Chondrocyte (in vitro differentiated cells): ENCODE results near the gene SLC2A11. TPM values are rescaled to one million over a fixed set of nuclear protein-coding genes. Genes with fewer than 3 reads are reported as not detected.
A peak's percentile ranks its signal among the peaks of the same experiment; 100 is the strongest.
"Not testable (repeated sequence)": the region's sequence is repeated elsewhere in the genome, so short reads cannot be mapped to it uniquely, and the experiment has no call there.

Experiments used
- DNase-seq: peaks from one replicate; pipeline ENCODE4 v3.0.0; 2021; ENCODE audit warnings: mixed read lengths, low spot score
- H3K27ac Mint-ChIP-seq: one replicate; pipeline ENCODE4 v1.8.0; 2021; ENCODE audit warnings: mild to moderate bottlenecking, moderate library complexity, mixed read lengths; ENCODE audit not compliant: unreplicated experiment
- H3K27me3 Mint-ChIP-seq: 2 replicates; pipeline ENCODE4 v1.8.0; 2021; ENCODE audit warnings: low read depth, mixed read lengths
- H3K36me3 Mint-ChIP-seq: 2 replicates; pipeline ENCODE4 v1.8.0; 2021; ENCODE audit warnings: low read depth, mixed read lengths
- H3K4me1 Mint-ChIP-seq: 2 replicates; pipeline ENCODE4 v1.8.0; 2021; ENCODE audit warnings: low read depth, mild to moderate bottlenecking, mixed read lengths
- H3K4me3 Mint-ChIP-seq: one replicate; pipeline ENCODE4 v1.8.0; 2021; ENCODE audit warnings: mild to moderate bottlenecking, moderate library complexity, mixed read lengths; ENCODE audit not compliant: unreplicated experiment
- H3K9me3 Mint-ChIP-seq: 2 replicates; pipeline ENCODE4 v1.8.0; 2021; ENCODE audit warnings: low read depth, mixed read lengths
- CTCF ChIP-seq: fragments of 200-600 bp; sonication (generic); IDR thresholded peaks from 2 replicates; pipeline ENCODE4 v1.5.0; 2021; ENCODE audit warnings: antibody characterized with exemption, mild to moderate bottlenecking, moderate library complexity
- total RNA-seq: library from RNA; stranded (reverse); gene quantifications from 3 replicates; pipeline ENCODE4 v1.2.1, GENCODE V29; 2021

Gene SLC2A11
- total RNA-seq, 1 donor from 2014 or later: 14.8 TPM

GRCh38 chr22:23913306-23913660 is 55.6 kb downstream of the SLC2A11 start:
- no peak for TF ChIP-seq CTCF
- Mint-ChIP-seq H3K4me3 (peak overlapping the region; percentile 97), H3K27me3 (no peaks in the 10 kb centered on the region), H3K9me3 (no peaks in the 10 kb centered on the region), H3K36me3 (peaks cover 1% of the 10 kb centered on the region), H3K27ac (peak overlapping the region; percentile 99), H3K4me1 (peaks cover 19% of the 10 kb centered on the region)
- DNase-seq: no peak

GRCh38 chr22:23913661-23914353 is 56.1 kb downstream of the SLC2A11 start:
- peak; percentile 100 for DNase-seq
- Mint-ChIP-seq H3K9me3 (no peaks in the 10 kb centered on the region), H3K4me3 (peak overlapping the region; percentile 97), H3K27me3 (no peaks in the 10 kb centered on the region), H3K4me1 (peaks cover 19% of the 10 kb centered on the region), H3K27ac (peak overlapping the region; percentile 99), H3K36me3 (peaks cover 1% of the 10 kb centered on the region)
- TF ChIP-seq CTCF: peak; percentile 13

GRCh38 chr22:23915290-23915689 is 57.6 kb downstream of the SLC2A11 start:
- Mint-ChIP-seq H3K36me3 (peaks cover 4% of the 10 kb centered on the region), H3K27me3 (no peaks in the 10 kb centered on the region), H3K9me3 (no peaks in the 10 kb centered on the region), H3K4me3 (no peak overlapping the region), H3K27ac (no peak overlapping the region), H3K4me1 (peaks cover 28% of the 10 kb centered on the region)
- TF ChIP-seq CTCF: no peak
- DNase-seq: no peak

GRCh38 chr22:23920267-23920611 is 62.6 kb downstream of the SLC2A11 start:
- Mint-ChIP-seq H3K4me1 (peaks cover 18% of the 10 kb centered on the region), H3K27ac (peak overlapping the region; percentile 87), H3K36me3 (peaks cover 17% of the 10 kb centered on the region)
- H3K9me3 Mint-ChIP-seq, H3K4me3 Mint-ChIP-seq, H3K27me3 Mint-ChIP-seq, DNase-seq: not testable (repeated sequence)

- peaks cover 18% of the 10 kb centered on the region for H3K4me1 Mint-ChIP-seq
- not testable (repeated sequence) for H3K27me3 Mint-ChIP-seq, H3K4me3 Mint-ChIP-seq, DNase-seq, H3K9me3 Mint-ChIP-seq
- peak overlapping the region; percentile 74 for H3K27ac Mint-ChIP-seq
- peaks cover 27% of the 10 kb centered on the region for H3K36me3 Mint-ChIP-seq
Measured at GRCh38 chr22:23921586-23922201, 64.0 kb downstream of the SLC2A11 start.

- Mint-ChIP-seq H3K27ac (no peak overlapping the region), H3K4me1 (peaks cover 18% of the 10 kb centered on the region), H3K9me3 (no peaks in the 10 kb centered on the region), H3K27me3 (no peaks in the 10 kb centered on the region), H3K36me3 (peaks cover 31% of the 10 kb centered on the region), H3K4me3 (no peak overlapping the region)
- no peak for TF ChIP-seq CTCF
- no peak for DNase-seq
Measured at GRCh38 chr22:23922921-23923320, 65.2 kb downstream of the SLC2A11 start.
